Testis (tissue), 3 donors: ENCODE measurements around the gene CFAP58. TPM values are rescaled to one million over a fixed set of nuclear protein-coding genes. Genes with fewer than 3 reads are reported as not detected.

ENCODE experiments used
- DNase-seq: peaks from one replicate; pipeline ENCODE4 v3.0.0-alpha.2; 2019
- H3K27ac ChIP-seq, 2 donors: fragments of 200-600 bp; sonication (generic); one replicate each; pipeline ENCODE4 v1.5.1; 2019
- H3K27me3 ChIP-seq: fragments of 200-600 bp; sonication (generic); one replicate; pipeline ENCODE4 v1.5.1; 2019
- H3K36me3 ChIP-seq: fragments of 200-600 bp; sonication (generic); one replicate; pipeline ENCODE4 v1.5.1; 2017; ENCODE audit warnings: low read depth; ENCODE audit errors: missing control alignments
- H3K4me1 ChIP-seq: fragments of 200-600 bp; sonication (generic); one replicate; pipeline ENCODE4 v1.5.1; 2019
- H3K4me3 ChIP-seq, 2 donors: fragments of 200-600 bp; sonication (generic); one replicate each; pipeline ENCODE4 v1.5.1; 2017 to 2019
- H3K9me3 ChIP-seq: fragments of 200-600 bp; sonication (generic); one replicate; pipeline ENCODE4 v1.5.1; 2017
- CTCF ChIP-seq, 3 experiments: fragments of 450-650 bp in 2 of 3; fragments of 200-600 bp in 1 of 3; sonication (generic) in 1 of 3; IDR thresholded peaks; one replicate each; pipeline ENCODE4 v1.5.1; 2016 to 2019; ENCODE audit warnings: antibody characterized with exemption in 3 of 3, mild to moderate bottlenecking in 2 of 3, moderate library complexity in 1 of 3
- POLR2A ChIP-seq: fragments of 450-650 bp; IDR thresholded peaks from one replicate; pipeline ENCODE4 v1.6.1; 2017; ENCODE audit warnings: antibody characterized with exemption, mild to moderate bottlenecking, moderate library complexity
- WGBS, 2 donors: methylation state at CpG; one replicate each; pipeline ENCODE4 v1.1.5; 2018; 5-methylcytosine and 5-hydroxymethylcytosine counted together
- intact Hi-C: fragments of 100-400 bp; cut with DNase I; formaldehyde crosslinking; loops from one replicate; pipeline ENCODE4 v1.15.1; 2023; ENCODE audit warnings: low total_unique reads
- polyA plus RNA-seq: library from polyadenylated mRNA; stranded (reverse); fragments of 350-450 nt; fragmentation: Illumina TruSeq; extraction: RNeasy Lipid Tissue Mini Kit (QIAGEN cat#74804); gene quantifications from one replicate; pipeline ENCODE4 v1.2.3, GENCODE V29; 2014; ENCODE audit warnings: low read depth, low replicate concordance; ENCODE audit not compliant: insufficient read depth
- total RNA-seq, 2 donors: library from RNA; depleted of rRNA; stranded (reverse); fragments of >200 nt; gene quantifications; one replicate each; pipeline ENCODE4 v1.2.3, GENCODE V29; 2016

CFAP58 gene
- total and polyA plus RNA-seq, 3 donors from 2014 or later = 10.1 to 16.3 (median 14.6) TPM

DNA sequence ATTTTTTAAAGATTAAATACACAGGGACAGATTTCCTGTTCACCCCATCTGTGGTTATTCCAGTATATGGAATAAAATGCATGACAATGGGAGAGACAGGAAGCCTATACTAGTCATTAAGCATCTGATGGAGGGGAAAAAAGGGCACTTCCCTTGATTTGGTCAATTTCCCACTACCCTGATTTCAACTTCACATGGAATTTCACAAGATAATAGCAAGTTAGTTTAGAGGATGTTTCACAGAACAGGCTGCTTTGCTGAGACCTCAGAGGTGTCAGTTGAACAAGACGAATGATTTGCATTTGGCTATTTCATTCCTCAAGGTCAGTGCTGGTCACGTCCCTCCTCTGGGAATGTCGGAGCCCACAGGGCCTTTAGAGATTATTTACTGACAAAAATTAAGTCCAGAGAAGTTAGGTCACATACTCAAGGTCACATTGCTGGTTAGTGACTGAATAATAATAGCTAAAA, 10.7 kb upstream of the CFAP58 start:
- Histone ChIP-seq H3K9me3 (no peaks in the 10 kb centered on the region), H3K4me1 (peaks cover 21% of the 10 kb centered on the region), H3K36me3 (no peaks in the 10 kb centered on the region), H3K4me3 (no peak overlapping the region), H3K27me3 (no peaks in the 10 kb centered on the region), H3K27ac (no peak overlapping the region)
- no peak for TF ChIP-seq CTCF (IDR thresholded peaks at IDR 0.05)
- TF ChIP-seq POLR2A = no peak
- intact Hi-C loops = no loop called here
- WGBS, 2 donors = 32 to 43% methylated on average over 3 of the region's 3 CpGs
- no peak for DNase-seq

DNA sequence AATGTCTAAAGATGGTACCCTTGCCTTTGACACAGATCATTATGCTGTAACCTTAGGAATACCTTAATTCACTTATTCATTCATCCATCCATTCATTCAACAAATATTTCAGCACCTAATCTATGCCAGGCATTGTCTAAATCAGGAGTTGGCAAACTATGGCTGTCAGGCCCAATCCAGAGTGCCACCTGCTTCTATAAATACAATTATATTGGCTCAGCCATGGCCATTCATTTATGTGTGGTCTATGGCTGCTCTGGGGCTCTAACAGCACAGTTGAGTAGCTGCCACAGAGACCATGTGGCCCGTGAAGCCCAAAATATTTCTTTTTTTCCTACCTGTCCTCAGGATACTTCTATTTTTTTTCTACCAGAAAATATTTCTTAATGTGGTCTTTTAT, 9.4 kb upstream of the CFAP58 start:
- H3K4me3 ChIP-seq = no peak overlapping the region
- DNase-seq = no peak
- H3K27ac ChIP-seq = no peak overlapping the region
- intact Hi-C loops = no loop called here
- H3K9me3 ChIP-seq = no peaks in the 10 kb centered on the region
- peaks cover 18% of the 10 kb centered on the region for H3K4me1 ChIP-seq
- no peak for TF ChIP-seq POLR2A
- no peak for TF ChIP-seq CTCF (IDR thresholded peaks at IDR 0.05)
- no peaks in the 10 kb centered on the region for H3K27me3 ChIP-seq
- 100% methylated on average over 1 of the region's 1 CpG for WGBS, 2 donors
- H3K36me3 ChIP-seq = no peaks in the 10 kb centered on the region

DNA sequence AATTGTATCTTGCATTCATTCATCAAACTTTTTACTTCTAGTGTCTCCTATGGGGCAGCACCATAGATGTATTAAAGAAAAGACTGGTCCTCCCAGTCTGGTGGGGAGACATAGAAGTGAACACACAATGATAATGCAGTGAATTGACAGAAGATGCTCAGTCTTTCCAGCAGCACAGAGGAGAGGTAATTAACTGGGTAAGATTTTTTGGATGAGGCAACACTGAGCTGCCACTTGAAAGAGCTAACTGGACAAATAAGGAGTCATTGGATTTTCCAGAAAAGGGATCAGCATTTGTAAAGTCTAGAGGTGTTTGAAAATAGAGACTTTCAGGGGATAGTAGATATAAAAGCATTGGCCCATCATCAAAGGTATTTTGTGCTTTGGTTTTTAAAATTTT, 8.1 kb upstream of the CFAP58 start:
- Histone ChIP-seq H3K27me3 (no peaks in the 10 kb centered on the region), H3K4me3 (no peak overlapping the region), H3K4me1 (peaks cover 8% of the 10 kb centered on the region), H3K36me3 (no peaks in the 10 kb centered on the region), H3K9me3 (no peaks in the 10 kb centered on the region), H3K27ac (no peak overlapping the region)
- intact Hi-C loops = no loop called here
- DNase-seq = no peak
- TF ChIP-seq POLR2A (no peak), CTCF (IDR thresholded peaks at IDR 0.05) (no peak)

DNA sequence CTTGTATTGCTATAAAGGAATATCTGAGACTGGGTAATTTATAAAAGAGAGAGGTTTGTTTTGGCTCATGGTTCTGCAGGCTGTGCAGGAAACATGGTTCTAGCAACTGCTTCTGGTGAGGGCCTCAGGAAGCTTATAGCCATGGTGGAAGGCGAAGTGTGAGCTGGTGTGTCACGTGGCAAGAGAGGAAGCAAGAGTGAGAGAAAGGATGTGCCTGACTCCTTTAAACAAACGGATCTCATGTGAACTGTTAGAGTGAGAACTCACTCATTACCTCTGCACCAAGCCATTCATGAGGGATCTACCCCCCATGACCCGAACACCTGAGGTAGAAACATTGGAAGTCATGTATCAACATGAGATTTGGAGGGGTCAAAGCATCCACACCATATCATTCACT, 7.7 kb upstream of the CFAP58 start:
- no peak overlapping the region for H3K27ac ChIP-seq
- intact Hi-C loops = no loop called here
- WGBS, 2 donors = 74 to 75% methylated on average over 4 of the region's 4 CpGs
- no peak for DNase-seq
- no peak overlapping the region for H3K4me3 ChIP-seq
- TF ChIP-seq CTCF (IDR thresholded peaks at IDR 0.05) (no peak), POLR2A (no peak)
- H3K36me3 ChIP-seq = no peaks in the 10 kb centered on the region
- no peaks in the 10 kb centered on the region for H3K27me3 ChIP-seq
- peaks cover 5% of the 10 kb centered on the region for H3K4me1 ChIP-seq
- H3K9me3 ChIP-seq = no peaks in the 10 kb centered on the region

- H3K27ac ChIP-seq = no peak overlapping the region
- intact Hi-C loops = no loop called here
- no peak overlapping the region for H3K4me3 ChIP-seq
- TF ChIP-seq CTCF (IDR thresholded peaks at IDR 0.05) (no peak), POLR2A (no peak)
- no peaks in the 10 kb centered on the region for H3K36me3 ChIP-seq
- H3K4me1 ChIP-seq = peaks cover 5% of the 10 kb centered on the region
- H3K9me3 ChIP-seq = no peaks in the 10 kb centered on the region
- 69 to 80% methylated on average over 4 of the region's 4 CpGs for WGBS, 2 donors
- DNase-seq = no peak
- H3K27me3 ChIP-seq = no peaks in the 10 kb centered on the region
Measured at GRCh38 chr10:104347295-104348045, 6.2 kb upstream of the CFAP58 start.
